Mesodermal cell (in vitro differentiated cells): ENCODE results near the gene DYNLRB1.

ENCODE experiments used
- H3K27ac ChIP-seq: 2 replicates; pipeline ENCODE4 v1.7.0; 2013; ENCODE audit warnings: mild to moderate bottlenecking, low read depth, low read length, moderate library complexity; ENCODE audit not compliant: severe bottlenecking
- H3K36me3 ChIP-seq: 2 replicates; pipeline ENCODE4 v1.7.1; 2013; ENCODE audit warnings: mild to moderate bottlenecking, low read length, moderate library complexity; ENCODE audit not compliant: control insufficient read depth, insufficient read depth
- H3K4me1 ChIP-seq: one replicate; pipeline ENCODE4 v1.7.1; 2013; ENCODE audit warnings: mild to moderate bottlenecking, low read length; ENCODE audit not compliant: insufficient read depth, control insufficient read depth, poor library complexity, severe bottlenecking
- H3K4me3 ChIP-seq: 2 replicates; pipeline ENCODE4 v1.7.0; 2013; ENCODE audit warnings: low read length, control low read depth, mild to moderate bottlenecking; ENCODE audit not compliant: insufficient read depth, poor library complexity, severe bottlenecking; ENCODE audit errors: extremely low read depth
- H3K9me3 ChIP-seq: 2 replicates; pipeline ENCODE4 v1.7.1; 2013; ENCODE audit warnings: mild to moderate bottlenecking, low read length, moderate library complexity; ENCODE audit not compliant: control insufficient read depth
- WGBS, 2 experiments: methylation state at CpG; one replicate each; pipeline ENCODE4 v1.1.5; 2013; ENCODE audit warnings: missing lambda C conversion rate in 2 of 2; ENCODE audit not compliant: insufficient coverage in 2 of 2; 5-methylcytosine and 5-hydroxymethylcytosine counted together

Gene DYNLRB1

DNA sequence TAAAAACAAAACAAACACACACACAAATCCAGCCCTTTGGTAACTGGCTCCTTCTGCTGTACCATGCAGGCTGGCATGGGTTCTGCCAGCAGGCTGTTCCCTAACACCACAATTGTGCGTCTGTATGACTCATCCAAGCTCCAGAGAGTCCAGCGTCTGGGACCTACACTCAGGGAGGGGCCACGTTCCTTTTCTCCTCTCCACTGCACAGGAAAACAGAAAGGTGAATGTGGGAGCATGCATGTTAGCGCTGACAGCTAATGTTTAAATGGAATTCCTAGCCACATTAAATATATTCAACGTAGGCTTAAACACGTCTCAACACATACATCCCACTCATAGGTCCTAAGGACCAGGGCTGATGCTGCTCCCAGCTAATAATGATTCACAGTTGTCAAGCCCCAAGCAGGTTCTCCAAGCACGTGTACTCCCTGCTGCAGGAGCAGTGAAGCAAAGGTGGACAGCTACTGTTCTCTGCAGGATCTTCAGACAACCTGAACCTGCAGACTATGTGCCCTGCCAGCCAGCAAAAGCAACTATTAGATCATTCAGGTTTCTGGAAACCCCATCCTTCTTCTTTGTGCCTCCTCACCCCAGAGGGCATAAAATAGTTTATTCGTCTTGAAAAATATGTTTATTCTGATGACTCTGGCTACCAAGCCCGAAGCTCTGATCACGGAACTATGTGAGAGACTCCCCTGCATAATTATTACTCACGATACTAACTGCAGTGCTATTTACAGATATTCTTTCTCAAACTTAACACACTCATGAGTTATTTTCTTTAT lies 63.2 kb downstream of the DYNLRB1 start:
- H3K27ac ChIP-seq: no peak overlapping the region
- WGBS, 2 experiments: 73 to 92% methylated on average over 6 to 7 of the region's 11 CpGs
- no peaks in the 10 kb centered on the region for H3K9me3 ChIP-seq
- no peak overlapping the region for H3K4me3 ChIP-seq
- H3K4me1 ChIP-seq: peaks cover 29% of the 10 kb centered on the region
- peaks cover 10% of the 10 kb centered on the region for H3K36me3 ChIP-seq

DNA sequence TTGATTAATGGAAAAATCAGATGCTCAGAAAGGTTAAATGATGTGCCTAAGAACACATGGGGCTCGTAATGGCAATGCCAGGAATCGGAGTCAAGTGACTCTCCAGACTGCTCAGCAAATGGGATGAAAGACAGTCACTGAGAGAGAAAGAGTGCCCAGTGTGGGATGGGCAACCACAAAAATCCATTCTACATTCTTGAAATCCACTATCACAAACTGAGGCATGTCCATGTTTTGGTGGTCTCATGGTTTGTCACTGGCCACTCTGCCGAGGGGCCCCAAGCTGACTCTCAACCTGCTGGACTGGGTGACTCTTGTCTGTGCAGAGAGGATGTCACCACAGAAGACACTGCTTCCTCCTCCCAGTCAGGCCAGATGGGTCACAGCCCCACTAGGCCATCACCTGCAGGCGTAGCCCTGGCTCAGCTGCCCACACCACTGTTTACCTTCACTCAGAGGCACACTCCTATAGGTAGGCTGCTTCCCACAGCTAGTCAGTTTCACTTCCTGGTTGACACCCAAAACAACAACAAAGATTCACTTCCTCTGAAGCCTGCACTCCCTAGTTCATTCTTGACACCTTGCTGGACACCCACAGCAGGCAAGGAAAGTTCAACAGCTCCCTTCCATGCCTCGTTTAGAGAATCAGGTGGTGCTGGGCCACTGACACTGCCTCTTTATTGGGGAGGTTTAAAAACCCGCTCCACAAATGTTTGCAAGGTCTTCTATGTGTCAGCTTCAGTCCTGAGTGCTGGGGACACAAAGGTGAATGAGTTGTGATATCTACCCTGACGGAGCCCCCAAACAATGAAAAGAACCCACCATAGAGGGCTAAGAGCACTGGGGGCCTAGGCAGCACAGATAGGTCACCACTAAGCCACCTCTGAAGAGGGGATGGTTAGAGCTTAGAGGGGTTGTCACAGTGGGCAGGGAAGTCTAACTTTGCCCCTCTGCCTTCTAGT lies 64.0 kb downstream of the DYNLRB1 start:
- H3K36me3 ChIP-seq: peaks cover 10% of the 10 kb centered on the region
- WGBS, 2 experiments: 91 to 95% methylated on average over 5 to 6 of the region's 7 CpGs
- peaks cover 29% of the 10 kb centered on the region for H3K4me1 ChIP-seq
- no peak overlapping the region for H3K27ac ChIP-seq
- no peaks in the 10 kb centered on the region for H3K9me3 ChIP-seq
- no peak overlapping the region for H3K4me3 ChIP-seq

- no peak overlapping the region for H3K4me3 ChIP-seq
- H3K4me1 ChIP-seq: peaks cover 29% of the 10 kb centered on the region
- peak overlapping the region; percentile 85 for H3K27ac ChIP-seq
- H3K36me3 ChIP-seq: peaks cover 10% of the 10 kb centered on the region
- no peaks in the 10 kb centered on the region for H3K9me3 ChIP-seq
- 91 to 96% methylated on average over 9 to 11 of the region's 11 CpGs for WGBS, 2 experiments
Observed at GRCh38 chr20:34581341-34582184, 65.3 kb downstream of the DYNLRB1 start.

DNA sequence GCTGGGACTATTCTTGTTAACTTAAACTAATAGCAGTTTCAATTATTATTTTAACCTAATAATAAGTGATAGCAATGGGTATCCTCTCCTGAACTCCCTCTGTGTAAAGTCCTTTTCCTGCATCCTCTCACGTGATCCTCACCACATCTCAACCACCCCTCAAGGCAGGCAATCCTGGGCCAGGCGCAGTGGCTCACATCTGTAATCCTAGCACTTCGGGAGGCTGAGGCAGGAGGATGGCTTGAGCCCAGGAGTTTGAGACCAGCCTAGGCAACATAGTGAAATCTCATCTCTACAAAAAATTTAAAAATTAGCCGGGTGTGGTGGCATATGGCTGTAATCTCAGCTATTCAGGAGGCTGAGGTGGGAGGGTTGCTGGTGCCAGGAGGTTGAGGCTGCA lies 66.0 kb downstream of the DYNLRB1 start:
- H3K27ac ChIP-seq: peak overlapping the region; percentile 85
- H3K36me3 ChIP-seq: peaks cover 10% of the 10 kb centered on the region
- H3K9me3 ChIP-seq: no peaks in the 10 kb centered on the region
- 71 to 92% methylated on average over 1 to 2 of the region's 4 CpGs for WGBS, 2 experiments
- H3K4me3 ChIP-seq: no peak overlapping the region
- H3K4me1 ChIP-seq: peaks cover 29% of the 10 kb centered on the region

GRCh38 chr20:34582911-34583310 lies 66.7 kb downstream of the DYNLRB1 start:
- H3K4me3 ChIP-seq: no peak overlapping the region
- peaks cover 29% of the 10 kb centered on the region for H3K4me1 ChIP-seq
- 90 to 98% methylated on average over 4 of the region's 4 CpGs for WGBS, 2 experiments
- H3K9me3 ChIP-seq: no peaks in the 10 kb centered on the region
- H3K36me3 ChIP-seq: peaks cover 11% of the 10 kb centered on the region
- H3K27ac ChIP-seq: peak overlapping the region; percentile 17

GRCh38 chr20:34583544-34583943 lies 67.3 kb downstream of the DYNLRB1 start:
- 87 to 89% methylated on average over 4 to 6 of the region's 6 CpGs for WGBS, 2 experiments
- H3K4me1 ChIP-seq: peaks cover 29% of the 10 kb centered on the region

GRCh38 chr20:34585019-34585418 lies 68.8 kb downstream of the DYNLRB1 start:
- H3K27ac ChIP-seq: no peak overlapping the region
- no peaks in the 10 kb centered on the region for H3K9me3 ChIP-seq
- H3K4me3 ChIP-seq: no peak overlapping the region
- peaks cover 13% of the 10 kb centered on the region for H3K36me3 ChIP-seq
- H3K4me1 ChIP-seq: peaks cover 24% of the 10 kb centered on the region
- WGBS, 2 experiments: 90 to 98% methylated on average over 5 of the region's 5 CpGs

More at GRCh38 chr20:34583544-34583943, 67.3 kb downstream of the DYNLRB1 start:
- Histone ChIP-seq H3K36me3 (peaks cover 13% of the 10 kb centered on the region), H3K4me3 (no peak overlapping the region), H3K9me3 (no peaks in the 10 kb centered on the region), H3K27ac (peak overlapping the region; percentile 16)

GRCh38 chr20:34586488-34587163 lies 70.4 kb downstream of the DYNLRB1 start:
- 97 to 98% methylated on average over 6 to 7 of the region's 9 CpGs for WGBS, 2 experiments
- Histone ChIP-seq H3K9me3 (no peaks in the 10 kb centered on the region), H3K4me1 (peaks cover 20% of the 10 kb centered on the region), H3K4me3 (no peak overlapping the region), H3K27ac (no peak overlapping the region), H3K36me3 (peaks cover 3% of the 10 kb centered on the region)
